Activated CD8-positive, alpha-beta memory T cell treated with anti-CD3 and anti-CD28 coated beads, Interleukin-2, amount 50 U/mL, for 48 hours (primary cell): ENCODE results near the gene ZNRF1.

Experiments
- DNase-seq: peaks from one replicate; pipeline ENCODE4 v3.0.0-alpha.2; 2020

ZNRF1 gene

GRCh38 chr16:75062135-75062975 lies 63.5 kb downstream of the ZNRF1 start:
- no peak for DNase-seq

DNA sequence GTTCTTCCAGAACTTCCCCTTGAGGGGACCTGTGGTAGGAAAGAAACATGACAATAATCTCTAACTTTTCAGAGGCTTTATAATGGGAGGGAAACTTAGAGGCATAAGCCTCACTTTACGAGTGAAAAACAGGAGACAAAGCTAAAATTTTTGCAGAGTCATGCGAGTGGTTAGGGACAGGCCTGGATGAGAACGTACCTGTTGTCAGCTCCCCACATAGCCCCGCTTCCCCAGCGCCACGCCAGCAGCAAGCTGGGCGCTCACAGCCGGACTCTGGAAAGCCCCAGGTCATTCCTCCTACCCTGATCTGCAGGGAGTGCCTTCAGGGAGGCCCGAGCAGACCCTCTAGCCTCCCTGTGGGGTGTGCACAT lies 64.1 kb downstream of the ZNRF1 start:
- no peak for DNase-seq

GRCh38 chr16:75063549-75064088 lies 64.8 kb downstream of the ZNRF1 start:
- DNase-seq: no peak

DNA sequence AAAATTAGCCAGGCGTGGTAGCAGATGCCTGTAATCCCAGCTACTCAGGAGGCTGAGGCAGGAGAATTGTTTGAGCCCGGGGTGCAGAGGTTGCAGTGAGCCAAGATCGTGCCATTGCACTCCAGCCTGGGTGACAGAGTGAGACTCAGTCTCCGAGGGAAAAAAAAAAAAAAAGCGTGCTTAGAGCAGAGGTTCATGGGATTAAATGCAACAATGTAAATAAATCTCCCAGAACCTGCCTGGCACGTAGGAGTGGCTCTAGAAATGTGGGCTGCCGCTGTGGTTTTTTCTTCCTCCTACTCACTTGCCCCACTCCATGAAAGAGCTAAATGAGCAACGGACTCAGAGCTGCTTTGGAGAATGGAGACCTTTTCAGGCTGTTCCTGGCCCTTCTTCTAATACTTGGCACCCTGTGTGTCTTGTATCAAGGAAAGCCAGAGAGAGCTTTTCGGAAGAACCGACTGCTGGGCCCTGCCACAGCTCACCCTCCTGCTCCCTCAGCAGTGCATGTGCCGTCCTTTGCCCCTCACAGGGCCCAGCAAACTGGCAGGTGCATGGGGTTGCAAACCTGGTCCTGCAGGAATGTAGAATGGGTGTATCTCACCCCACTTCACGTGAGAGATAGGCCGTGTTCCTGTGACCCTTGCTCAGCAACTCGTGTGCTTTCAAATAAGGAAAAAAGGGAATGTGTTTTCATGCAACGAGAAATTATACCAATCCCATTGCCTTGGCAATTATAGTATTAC lies 65.8 kb downstream of the ZNRF1 start:
- DNase-seq: no peak

- peak; percentile 62 for DNase-seq
These were observed 66.3 kb downstream of the ZNRF1 start for GRCh38 chr16:75065149-75065505.

DNA sequence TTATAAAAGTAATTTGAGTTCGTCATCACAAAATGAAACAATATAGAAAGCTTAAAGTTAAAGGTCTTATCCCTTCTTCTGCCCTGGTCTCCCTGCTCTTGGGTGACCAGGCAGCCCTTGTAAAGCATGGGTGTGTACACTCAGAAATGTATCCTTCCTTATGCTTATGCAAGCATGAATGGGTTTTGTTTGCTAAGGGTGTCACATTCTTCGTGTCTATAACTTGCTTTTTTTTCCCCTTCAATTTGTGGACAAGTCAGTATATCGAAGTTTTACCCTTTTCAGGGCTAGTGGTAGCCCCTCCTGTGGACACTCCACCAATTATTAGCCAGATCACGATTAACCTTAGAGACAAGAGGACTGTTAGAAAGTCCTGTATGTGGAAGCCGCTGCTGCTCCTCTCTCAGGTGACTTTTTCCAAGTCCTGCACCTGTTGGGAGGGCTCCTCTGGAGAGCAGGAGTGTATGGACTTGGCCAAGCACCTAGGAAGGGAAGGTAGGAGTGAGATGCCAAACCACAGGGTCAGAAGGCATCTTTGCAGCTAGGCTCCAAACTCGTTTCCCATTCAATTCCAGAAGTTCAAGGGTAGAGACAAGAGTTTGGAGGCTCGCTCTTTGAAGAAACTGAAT lies 66.8 kb downstream of the ZNRF1 start:
- DNase-seq: no peak

GRCh38 chr16:75066861-75067447 lies 68.1 kb downstream of the ZNRF1 start:
- DNase-seq: no peak

DNA sequence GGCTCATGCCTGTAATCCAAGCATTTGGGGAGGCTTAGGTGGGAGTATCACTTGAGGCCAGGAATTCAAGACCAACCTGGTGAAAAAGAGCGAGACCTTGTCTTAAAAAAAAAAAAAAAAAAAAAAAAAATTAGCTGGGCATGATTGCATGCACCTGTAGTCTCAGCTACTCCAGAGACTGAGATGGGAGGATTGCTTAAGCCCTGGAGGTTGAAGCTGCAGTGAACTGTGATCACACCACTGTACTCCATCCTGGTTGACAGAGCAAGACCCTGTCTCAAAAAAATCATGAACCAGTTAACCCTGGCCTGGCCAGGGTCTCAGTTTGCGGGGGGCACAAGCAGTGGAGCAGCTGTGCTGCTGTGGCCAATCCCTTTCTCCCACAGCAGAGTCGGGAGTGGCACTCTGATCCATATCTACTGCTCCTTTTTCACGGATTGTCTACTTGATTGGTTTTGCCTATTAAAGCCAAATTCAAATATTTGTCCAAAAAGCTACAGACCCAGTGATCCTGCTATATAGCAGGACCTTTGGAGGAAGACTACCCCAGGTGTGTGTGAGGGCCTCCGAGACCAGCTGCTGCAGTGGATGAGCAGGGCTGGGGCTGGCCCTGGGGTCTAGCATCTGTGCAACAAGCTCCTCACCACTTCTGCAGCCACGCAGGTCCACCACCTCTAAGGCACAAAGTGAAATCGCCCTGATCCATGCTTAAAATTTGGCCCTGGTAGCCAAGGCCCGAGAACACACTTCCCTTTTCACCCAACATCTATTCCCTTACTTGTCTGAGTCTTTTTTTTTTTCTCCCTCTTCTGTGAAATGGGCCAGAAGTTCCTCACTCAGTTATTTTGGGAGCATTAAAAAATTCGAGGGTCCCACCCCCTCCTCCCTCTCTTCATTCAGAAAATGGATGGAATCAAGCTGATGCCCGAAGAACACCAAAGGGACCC lies 69.5 kb downstream of the ZNRF1 start:
- DNase-seq: no peak

GRCh38 chr16:75070012-75070841 lies 71.4 kb downstream of the ZNRF1 start:
- DNase-seq: no peak

GRCh38 chr16:75071621-75072020 lies 72.8 kb downstream of the ZNRF1 start:
- no peak for DNase-seq

- no peak for DNase-seq
These were observed 73.6 kb downstream of the ZNRF1 start for GRCh38 chr16:75072239-75072947.

GRCh38 chr16:75073545-75074303 lies 74.9 kb downstream of the ZNRF1 start:
- no peak for DNase-seq

DNA sequence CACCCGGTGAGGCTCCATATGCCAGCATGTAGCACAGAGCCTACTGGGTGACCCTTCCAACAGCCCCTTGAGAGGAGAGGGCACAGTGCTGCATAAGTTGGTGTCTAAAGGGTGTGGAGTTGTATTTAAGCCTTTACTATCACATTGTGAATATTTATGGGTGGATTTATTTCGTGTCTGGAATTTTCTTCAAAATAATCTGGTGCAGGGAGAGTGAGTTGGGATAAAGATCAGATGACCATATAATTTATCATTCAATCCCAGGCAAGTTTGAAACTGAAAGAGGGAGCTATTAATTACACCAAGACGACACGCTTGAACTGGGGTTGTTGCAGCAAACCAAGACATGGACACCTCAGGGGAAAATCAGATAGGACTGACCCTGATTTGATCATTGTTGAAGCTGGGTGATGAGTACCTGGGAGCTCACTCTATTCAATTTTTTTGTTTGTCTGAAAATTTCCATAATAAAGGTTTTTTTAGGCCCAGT lies 75.5 kb downstream of the ZNRF1 start:
- DNase-seq: no peak

GRCh38 chr16:75074920-75075687 lies 76.3 kb downstream of the ZNRF1 start:
- peak; percentile 86 for DNase-seq

GRCh38 chr16:75075688-75076268 lies 77.0 kb downstream of the ZNRF1 start:
- no peak for DNase-seq

- no peak for DNase-seq
These were observed 80.1 kb downstream of the ZNRF1 start for GRCh38 chr16:75078886-75079285.

DNA sequence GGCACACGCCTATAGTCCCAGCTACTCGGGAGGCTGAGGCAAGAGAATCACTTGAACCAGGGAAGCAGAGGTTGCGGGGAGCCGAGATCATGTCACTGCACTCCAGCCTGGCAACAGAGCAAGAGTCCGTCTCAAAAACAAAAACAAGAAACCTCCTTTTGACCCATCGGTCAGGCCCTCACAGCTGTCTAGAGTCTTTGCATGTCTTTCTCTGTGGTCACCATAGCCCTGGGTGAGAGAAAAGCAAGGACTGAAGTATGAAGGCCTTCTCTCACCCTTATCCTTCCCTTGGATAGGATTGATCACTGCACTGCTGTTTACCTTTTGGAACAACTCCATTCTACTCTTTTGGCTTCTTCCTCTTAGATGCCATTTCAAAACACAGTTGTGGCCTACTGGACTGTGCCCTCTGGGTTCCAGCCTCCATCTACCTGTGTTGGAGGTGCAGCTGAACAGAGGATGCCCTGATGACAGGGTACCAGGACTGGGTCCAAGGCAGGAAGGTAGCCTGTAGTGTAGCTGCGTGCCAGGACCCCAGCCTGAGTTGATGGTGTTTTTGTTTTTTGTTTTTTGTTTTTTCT lies 80.6 kb downstream of the ZNRF1 start:
- DNase-seq: no peak
